OCI-LY7 (cell line): Measurements from ENCODE around the gene APOE.

Experiments
- CTCF ChIP-seq: fragments of 200-600 bp; sonication (generic); conservative IDR thresholded peaks from 2 replicates; pipeline ENCODE4 v1.5.1; 2014; ENCODE audit warnings: mild to moderate bottlenecking, antibody characterized with exemption, low read length, moderate library complexity, mixed read lengths
- EZH2phosphoT487 ChIP-seq: fragments of 200-600 bp; sonication (generic); IDR thresholded peaks from 2 replicates; pipeline ENCODE4 v1.6.1; 2018; ENCODE audit warnings: low read depth, borderline replicate concordance, mild to moderate bottlenecking, mixed run types, antibody characterized with exemption, low read length, moderate library complexity, mixed read lengths

GRCh38 chr19:44939668-44940067 lies 34.1 kb downstream of the APOE start:
- TF ChIP-seq EZH2phosphoT487 (no peak), CTCF (no peak)
